GM10266 (cell line): ENCODE measurements around the gene CDH13.

Experiments used
- DNase-seq: peaks from one replicate; pipeline ENCODE4 v3.0.0; 2012; ENCODE audit errors: extremely low spot score
- CTCF ChIP-seq: IDR thresholded peaks from 2 replicates; pipeline ENCODE4 v1.5.1; 2012; ENCODE audit warnings: mild to moderate bottlenecking, low read depth; ENCODE audit not compliant: control insufficient read depth, insufficient read depth; ENCODE audit errors: missing control alignments

The CDH13 gene

GRCh38 chr16:82955741-82956348, 329.1 kb downstream of the CDH13 start:
- no peak for DNase-seq
- TF ChIP-seq CTCF: no peak

- DNase-seq: no peak
- TF ChIP-seq CTCF: no peak
These were observed 330.4 kb downstream of the CDH13 start for GRCh38 chr16:82957212-82957611.

GRCh38 chr16:82960918-82961317, 334.1 kb downstream of the CDH13 start:
- no peak for DNase-seq
- TF ChIP-seq CTCF: no peak

- DNase-seq: no peak
- no peak for TF ChIP-seq CTCF
These were observed 336.9 kb downstream of the CDH13 start for GRCh38 chr16:82963653-82964052.

- DNase-seq: no peak
- no peak for TF ChIP-seq CTCF
These were observed 339.0 kb downstream of the CDH13 start for GRCh38 chr16:82965808-82966207.

- DNase-seq: no peak
- TF ChIP-seq CTCF: no peak
These were observed 340.7 kb downstream of the CDH13 start for GRCh38 chr16:82967424-82967823.

GRCh38 chr16:82971126-82971525, 344.4 kb downstream of the CDH13 start:
- no peak for TF ChIP-seq CTCF
- DNase-seq: no peak
